NOMO-1 (cell line): ENCODE measurements around the gene PGF.

Experiments
- DNase-seq, 2 experiments: peaks; one replicate each; lab custom pipeline; 2025; ENCODE audit not compliant: unreplicated experiment in 2 of 2; lab: John Stamatoyannopoulos, UW

The PGF gene

GRCh38 chr14:74921987-74922751, 33.2 kb downstream of the PGF start:
- DNase-seq, result no peak

GRCh38 chr14:74921053-74921620, 34.3 kb downstream of the PGF start:
- no peak for DNase-seq

GRCh38 chr14:74920281-74920680, 35.1 kb downstream of the PGF start:
- DNase-seq, result no peak

DNA sequence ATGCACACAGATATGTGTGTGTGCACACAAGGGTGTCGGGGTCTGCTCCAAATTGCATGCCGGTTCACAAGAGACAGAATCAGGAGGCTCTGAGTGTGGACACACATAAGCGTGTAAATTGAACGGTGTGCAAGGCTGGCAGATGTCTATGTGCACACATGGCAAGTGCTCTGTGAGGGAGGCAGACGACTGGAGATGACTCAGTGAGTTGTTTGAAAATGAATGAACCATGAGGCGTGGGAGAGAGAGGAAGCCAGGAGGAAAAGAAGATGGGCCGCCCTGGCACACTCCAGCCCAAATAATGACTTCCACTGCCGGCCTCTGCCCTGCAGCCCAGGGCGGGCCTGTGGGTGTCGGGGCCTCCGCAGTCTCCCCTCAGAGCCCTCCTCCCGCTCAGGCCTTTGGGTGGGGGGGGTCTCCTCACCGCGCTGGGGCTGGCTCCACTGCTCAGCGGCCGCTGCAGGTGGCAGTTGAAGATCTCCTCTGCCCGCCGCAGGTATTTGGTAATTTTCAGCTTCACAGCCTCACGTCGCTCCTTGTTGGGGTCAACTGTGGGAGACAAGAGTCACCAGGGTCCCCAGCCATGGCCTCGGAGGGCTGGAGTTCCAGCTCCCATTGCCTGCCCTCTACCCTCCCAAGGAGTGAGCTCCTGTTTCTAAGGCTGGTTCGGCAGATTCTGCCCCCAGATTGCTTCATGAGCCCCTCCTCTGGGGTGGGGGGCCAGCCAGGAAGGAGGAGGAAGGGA, 35.8 kb downstream of the PGF start:
- DNase-seq, result no peak

DNA sequence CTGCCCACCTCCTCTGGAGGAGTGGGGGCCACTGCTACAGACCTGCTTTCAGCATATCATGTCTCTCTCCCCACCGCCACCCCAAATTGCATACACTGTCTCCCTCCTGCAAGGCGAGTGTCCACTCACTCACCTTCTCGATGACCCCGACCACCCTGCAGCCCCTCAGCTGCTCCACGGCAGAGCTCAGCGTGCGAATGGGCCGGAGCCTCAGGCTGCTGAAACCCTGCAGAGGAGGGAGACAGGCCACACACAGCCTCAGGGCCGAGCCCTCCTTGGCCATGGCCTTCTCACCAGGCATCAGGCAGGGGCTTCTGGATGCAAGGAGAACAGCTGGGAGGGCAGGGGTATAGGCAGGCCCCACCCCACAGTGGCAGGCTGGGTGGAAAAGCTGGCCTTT, 37.0 kb downstream of the PGF start:
- DNase-seq, result no peak

DNA sequence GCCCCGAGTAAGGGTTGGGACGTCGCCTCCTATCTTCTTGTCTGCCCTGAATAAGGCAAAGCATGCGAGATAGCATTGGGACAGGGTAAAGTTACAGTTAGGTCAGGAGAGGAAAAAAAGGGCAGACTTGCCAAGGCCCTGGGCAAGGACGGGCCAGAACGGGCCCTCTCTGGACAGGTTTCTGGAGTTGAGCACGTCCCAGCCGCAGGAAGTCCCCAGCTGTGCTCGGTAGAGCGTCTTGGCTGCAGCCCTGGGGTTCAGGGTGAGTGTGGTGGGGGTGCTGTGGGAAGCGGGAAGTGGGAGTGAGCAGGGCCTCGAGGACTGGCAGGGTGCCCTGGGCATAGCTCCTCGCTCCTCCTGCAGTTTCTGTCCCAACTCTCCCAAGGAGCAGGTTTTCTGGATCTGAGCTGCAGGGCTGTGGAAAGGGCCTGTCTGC, 37.7 kb downstream of the PGF start:
- DNase-seq, result no peak

GRCh38 chr14:74917178-74917543, 38.2 kb downstream of the PGF start:
- no peak for DNase-seq

DNA sequence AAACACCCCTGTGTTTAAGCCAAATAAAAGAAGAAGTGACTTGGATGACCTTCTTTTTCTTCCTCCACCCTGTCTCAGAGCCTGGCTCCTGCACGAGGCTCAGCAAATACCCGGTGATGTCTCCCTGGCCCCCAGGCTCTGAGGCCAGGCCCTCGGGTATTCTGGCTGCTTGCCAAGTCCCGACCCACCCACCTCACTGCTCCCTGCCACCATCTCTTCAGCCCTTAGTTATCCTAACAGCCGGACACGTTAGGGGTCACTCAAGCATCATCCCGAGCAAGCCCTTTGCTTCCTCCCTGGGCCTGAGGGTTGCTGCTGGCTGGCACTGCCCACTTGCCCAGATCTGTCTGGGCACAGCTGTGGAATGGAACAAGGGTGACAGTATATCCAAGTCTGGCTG, 39.6 kb downstream of the PGF start:
- no peak for DNase-seq

- no peak for DNase-seq
Observed at GRCh38 chr14:74915426-74915825, 40.0 kb downstream of the PGF start.

- DNase-seq, result peak in 1 of 2 experiments; percentile 18
Observed at GRCh38 chr14:74913986-74914573, 41.3 kb downstream of the PGF start.

DNA sequence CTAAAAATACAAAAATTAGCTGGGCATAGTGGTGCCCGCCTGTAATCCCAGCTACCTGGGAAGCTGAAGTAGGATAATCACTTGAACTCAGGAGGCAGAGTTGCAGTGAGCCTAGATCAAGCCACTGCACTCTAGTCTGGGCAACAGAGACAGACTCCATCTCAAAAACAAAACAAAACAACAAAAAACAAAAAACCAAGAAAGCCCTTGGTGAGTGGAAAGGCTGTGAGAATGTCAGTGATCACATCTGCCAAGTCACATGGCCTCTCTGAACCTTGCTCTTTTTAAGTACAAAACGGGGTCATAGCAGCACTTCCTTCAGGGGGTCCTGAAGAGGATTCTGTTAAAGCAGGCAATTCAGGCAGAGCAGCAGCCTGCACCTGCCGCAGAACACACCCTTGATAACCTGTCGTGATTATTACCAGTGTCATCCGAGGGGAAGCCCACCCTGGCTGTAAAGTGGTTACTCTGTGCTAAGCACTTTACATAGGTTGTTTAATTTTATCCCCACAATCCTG, 41.9 kb downstream of the PGF start:
- no peak for DNase-seq

GRCh38 chr14:74912801-74913200, 42.6 kb downstream of the PGF start:
- DNase-seq, result no peak

- no peak for DNase-seq
Observed at GRCh38 chr14:74912111-74912510, 43.3 kb downstream of the PGF start.

- DNase-seq, result no peak
Observed at GRCh38 chr14:74911704-74912103, 43.7 kb downstream of the PGF start.

GRCh38 chr14:74911221-74911620, 44.2 kb downstream of the PGF start:
- DNase-seq, result no peak

DNA sequence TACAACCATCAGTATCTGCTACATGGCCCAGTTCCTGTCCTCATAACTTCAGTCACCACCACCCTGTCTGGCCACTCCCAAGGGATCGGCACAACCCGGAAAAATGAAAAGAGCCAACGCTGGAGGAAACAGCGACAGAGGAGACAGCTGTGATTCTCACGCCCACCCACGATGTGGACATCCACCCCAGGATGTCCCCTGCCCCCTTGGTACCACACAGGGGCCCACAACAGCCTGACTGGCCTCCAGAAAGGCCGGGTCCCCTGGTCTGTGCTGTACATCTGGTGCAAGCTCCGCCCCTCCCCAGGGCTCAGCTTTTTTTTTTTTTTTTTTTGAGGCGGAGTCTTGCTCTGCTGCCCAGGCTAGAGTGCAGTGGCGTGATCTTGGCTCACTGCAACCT, 44.8 kb downstream of the PGF start:
- no peak for DNase-seq

DNA sequence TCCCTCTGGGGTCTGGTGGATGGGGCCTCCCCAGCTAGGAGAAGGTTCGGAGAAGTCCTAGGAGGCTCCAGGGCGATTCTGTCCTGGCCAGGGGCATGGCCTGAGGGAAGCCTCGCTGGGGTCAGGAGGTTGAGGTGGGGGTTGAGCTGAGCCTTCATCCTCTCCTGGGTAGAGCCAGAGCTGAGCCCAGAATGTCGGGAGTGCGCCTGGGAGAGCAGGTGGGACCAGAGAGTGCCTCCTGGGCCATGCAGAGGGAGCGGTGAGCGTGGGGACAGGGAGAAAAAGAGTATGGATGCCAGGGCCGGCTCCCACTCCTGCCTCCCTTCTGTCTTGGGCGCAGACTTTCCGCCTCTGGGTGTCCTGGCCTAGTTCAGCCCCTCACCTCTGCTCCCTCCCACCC, 45.5 kb downstream of the PGF start:
- no peak for DNase-seq

GRCh38 chr14:74909501-74909900, 45.9 kb downstream of the PGF start:
- DNase-seq, result no peak

DNA sequence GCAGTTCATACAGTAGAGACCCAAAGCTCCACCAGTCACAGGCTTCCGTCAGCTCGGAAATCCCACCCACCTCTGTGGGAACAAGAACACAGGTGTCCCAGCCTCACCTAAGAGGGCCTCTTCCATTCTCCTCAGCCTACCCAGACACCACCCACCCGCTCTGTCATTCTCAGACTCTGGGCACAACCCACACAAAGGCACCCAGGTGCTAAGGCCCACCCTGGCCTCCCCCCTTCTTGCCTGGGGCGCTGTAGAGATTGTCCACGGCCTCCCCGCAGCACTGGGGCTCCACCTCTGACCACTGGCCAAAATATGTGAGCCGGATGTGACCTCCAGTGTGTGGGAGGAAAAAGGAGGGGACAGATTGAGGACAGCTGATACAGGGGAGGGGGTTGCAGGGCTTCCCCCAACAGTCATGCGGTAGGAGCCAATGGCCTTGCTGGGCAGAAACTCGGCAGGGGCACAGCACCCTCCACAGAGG, 46.5 kb downstream of the PGF start:
- no peak for DNase-seq

- DNase-seq, result no peak
Observed at GRCh38 chr14:74907744-74908143, 47.7 kb downstream of the PGF start.

- no peak for DNase-seq
Observed at GRCh38 chr14:74906925-74907521, 48.4 kb downstream of the PGF start.
